DND-41 (cell line): Measurements from ENCODE around the gene BMPR1A.

Source experiments
- ATAC-seq: fragments of 200-7000 bp; cut with Tn5 transposase; 3 replicates; pipeline ENCODE4 v1.9.1; 2021; ENCODE audit warnings: low read depth; ENCODE audit not compliant: insufficient read depth
- DNase-seq: peaks from one replicate; pipeline ENCODE4 v3.0.0-alpha.2; 2020
- H2AFZ ChIP-seq: 2 replicates; pipeline ENCODE4 v1.6.0; 2012; ENCODE audit warnings: low read depth, low read length
- H3K27ac ChIP-seq: 2 replicates; pipeline ENCODE4 v1.5.1; 2012; ENCODE audit warnings: low read length, inconsistent platforms
- H3K27me3 ChIP-seq: fragments of 200-600 bp; sonication (generic); 2 replicates; pipeline ENCODE4 v1.6.0; 2012; ENCODE audit warnings: low read length, mild to moderate bottlenecking, inconsistent platforms; ENCODE audit not compliant: insufficient read depth, poor library complexity
- H3K36me3 ChIP-seq: 2 replicates; pipeline ENCODE4 v1.5.1; 2012; ENCODE audit warnings: low read length, inconsistent platforms; ENCODE audit not compliant: insufficient read depth
- H3K4me1 ChIP-seq: 2 replicates; pipeline ENCODE4 v1.5.1; 2012; ENCODE audit warnings: mild to moderate bottlenecking, low read length; ENCODE audit not compliant: insufficient read depth
- H3K4me2 ChIP-seq: 2 replicates; pipeline ENCODE4 v1.6.0; 2012; ENCODE audit warnings: mild to moderate bottlenecking, moderate library complexity, low read length, inconsistent platforms; ENCODE audit not compliant: insufficient read depth
- H3K4me3 ChIP-seq, 2 experiments: fragments of 200-600 bp in 1 of 2; shearing (Covaris generic) in 1 of 2; 2 replicates each; pipeline ENCODE4 v1.5.1; 2012 to 2016; ENCODE audit warnings: inconsistent platforms in 2 of 2, low read length in 2 of 2, mild to moderate bottlenecking in 2 of 2, low read depth in 1 of 2, moderate library complexity in 1 of 2
- H3K79me2 ChIP-seq: 2 replicates; pipeline ENCODE4 v1.6.0; 2012; ENCODE audit warnings: low read length, inconsistent platforms; ENCODE audit not compliant: insufficient read depth
- H3K9ac ChIP-seq: 2 replicates; pipeline ENCODE4 v1.6.0; 2012; ENCODE audit warnings: low read depth, mild to moderate bottlenecking, inconsistent platforms, low read length, moderate library complexity
- H3K9me3 ChIP-seq: 2 replicates; pipeline ENCODE4 v1.5.1; 2012; ENCODE audit warnings: low read length, moderate library complexity, mild to moderate bottlenecking, inconsistent platforms; ENCODE audit not compliant: insufficient read depth, severe bottlenecking
- H4K20me1 ChIP-seq: 2 replicates; pipeline ENCODE4 v1.6.0; 2012; ENCODE audit warnings: low read length; ENCODE audit not compliant: insufficient read depth
- CTCF ChIP-seq: IDR thresholded peaks from 2 replicates; pipeline ENCODE4 v1.5.1; 2012; ENCODE audit warnings: borderline replicate concordance, low read length, moderate library complexity, mild to moderate bottlenecking; ENCODE audit not compliant: poor library complexity, severe bottlenecking; ENCODE audit errors: extremely low read depth
- EZH2 ChIP-seq: IDR thresholded peaks from 3 replicates; pipeline ENCODE4 v1.6.1; 2012; ENCODE audit warnings: borderline replicate concordance, low read depth, mild to moderate bottlenecking, moderate library complexity, low read length, inconsistent platforms; ENCODE audit not compliant: severe bottlenecking

BMPR1A gene

GRCh38 chr10:86802473-86803108, 46.2 kb downstream of the BMPR1A start:
- no peaks in the 10 kb centered on the region for H3K36me3 ChIP-seq
- H3K27ac ChIP-seq: no peak overlapping the region
- no peaks in the 10 kb centered on the region for H4K20me1 ChIP-seq

GRCh38 chr10:86803156-86803555, 46.7 kb downstream of the BMPR1A start:
- Histone ChIP-seq H3K27me3 (no peaks in the 10 kb centered on the region), H3K4me2 (no peak overlapping the region), H3K9ac (no peak overlapping the region), H4K20me1 (no peaks in the 10 kb centered on the region), H3K27ac (no peak overlapping the region), H3K9me3 (no peaks in the 10 kb centered on the region), H3K4me1 (no peaks in the 10 kb centered on the region), H3K4me3 (no peak overlapping the region), H3K79me2 (peaks cover 3% of the 10 kb centered on the region; the same call in 1 of the 2 replicates), H3K36me3 (no peaks in the 10 kb centered on the region), H2AFZ (no peak overlapping the region)
- no peak for DNase-seq
- ATAC-seq: no peak
- no peak for TF ChIP-seq EZH2
- TF ChIP-seq CTCF: no peak

More at GRCh38 chr10:86802473-86803108, 46.2 kb downstream of the BMPR1A start:
- H3K4me2 ChIP-seq: no peak overlapping the region
- no peak for DNase-seq
- H3K9ac ChIP-seq: no peak overlapping the region
- no peaks in the 10 kb centered on the region for H3K9me3 ChIP-seq
- no peaks in the 10 kb centered on the region for H3K27me3 ChIP-seq
- H3K4me1 ChIP-seq: no peaks in the 10 kb centered on the region
- no peak for TF ChIP-seq EZH2
- TF ChIP-seq CTCF: no peak
- H2AFZ ChIP-seq: no peak overlapping the region
- H3K4me3 ChIP-seq: no peak overlapping the region
- no peak for ATAC-seq
- H3K79me2 ChIP-seq: peaks cover 3% of the 10 kb centered on the region; the same call in 1 of the 2 replicates

- no peaks in the 10 kb centered on the region for H3K36me3 ChIP-seq
- H4K20me1 ChIP-seq: no peaks in the 10 kb centered on the region
- H3K9ac ChIP-seq: no peak overlapping the region
- no peak for TF ChIP-seq CTCF
- TF ChIP-seq EZH2: no peak
- no peaks in the 10 kb centered on the region for H3K9me3 ChIP-seq
- no peak overlapping the region for H3K4me3 ChIP-seq
- DNase-seq: no peak
- no peak overlapping the region for H3K27ac ChIP-seq
- H3K27me3 ChIP-seq: no peaks in the 10 kb centered on the region
- H3K4me1 ChIP-seq: no peaks in the 10 kb centered on the region
- no peaks in the 10 kb centered on the region for H3K79me2 ChIP-seq
- no peak overlapping the region for H2AFZ ChIP-seq
- H3K4me2 ChIP-seq: no peak overlapping the region
- no peak for ATAC-seq
These were observed 48.4 kb downstream of the BMPR1A start for GRCh38 chr10:86804805-86805204.

GRCh38 chr10:86813101-86813500, 56.7 kb downstream of the BMPR1A start:
- Histone ChIP-seq H2AFZ (no peak overlapping the region), H3K4me2 (no peak overlapping the region), H3K27ac (no peak overlapping the region), H3K27me3 (no peaks in the 10 kb centered on the region), H3K4me3 (no peak overlapping the region), H3K9ac (no peak overlapping the region), H3K79me2 (peaks cover 10% of the 10 kb centered on the region), H4K20me1 (no peaks in the 10 kb centered on the region; the same call in 1 of the 2 replicates), H3K4me1 (no peaks in the 10 kb centered on the region), H3K9me3 (no peaks in the 10 kb centered on the region), H3K36me3 (no peaks in the 10 kb centered on the region)
- DNase-seq (no peak), ATAC-seq (no peak)
- TF ChIP-seq CTCF (no peak), EZH2 (no peak)
